T1000 (cell line): ENCODE data around the gene ZNF626.
"Not testable (repeated sequence)": the region's sequence is repeated elsewhere in the genome, so short reads cannot be mapped to it uniquely, and the experiment has no call there.

Experiments
- DNase-seq: peaks from one replicate; lab custom pipeline; 2025; ENCODE audit warnings: mixed read lengths; lab: John Stamatoyannopoulos, UW

The ZNF626 gene

DNA sequence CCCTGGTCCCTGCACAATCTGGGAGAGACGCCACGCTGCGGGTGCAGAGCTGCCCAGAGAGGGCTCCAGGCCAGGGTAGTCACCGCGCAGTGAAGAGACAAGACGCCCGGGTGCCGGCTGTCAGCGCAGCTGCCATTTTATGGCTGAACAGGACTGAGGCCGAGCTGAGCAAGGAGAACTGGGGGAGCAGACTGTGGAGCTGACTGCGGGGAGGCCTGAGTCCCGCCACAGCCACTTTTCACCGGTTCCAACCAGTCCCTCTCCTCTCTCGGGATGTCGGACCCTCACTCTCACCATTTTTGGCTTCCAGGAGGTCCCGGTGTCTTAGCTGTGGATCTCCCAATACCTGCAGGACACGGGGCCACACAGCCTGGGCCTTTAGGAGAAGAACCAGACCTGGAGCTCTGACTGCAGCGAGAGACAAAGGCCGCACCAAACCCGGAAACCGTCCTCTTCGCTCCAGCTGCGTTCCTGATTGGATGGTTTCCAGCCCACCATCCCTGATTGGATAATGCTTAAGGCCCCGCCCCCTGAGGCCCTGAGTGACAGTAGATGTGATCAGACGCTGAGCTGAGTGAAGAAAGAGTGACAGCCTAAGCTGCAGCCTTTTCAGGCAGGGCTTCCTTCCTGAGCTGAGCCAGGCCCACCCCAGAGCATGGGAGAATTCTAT lies at the start of gene ZNF626:
ZNF626 (minus strand) TSS at position 422 of the 670 bp plus-strand sequence; CDS start at position 297, 125 bp downstream.
- peak; percentile 83 for DNase-seq

DNA sequence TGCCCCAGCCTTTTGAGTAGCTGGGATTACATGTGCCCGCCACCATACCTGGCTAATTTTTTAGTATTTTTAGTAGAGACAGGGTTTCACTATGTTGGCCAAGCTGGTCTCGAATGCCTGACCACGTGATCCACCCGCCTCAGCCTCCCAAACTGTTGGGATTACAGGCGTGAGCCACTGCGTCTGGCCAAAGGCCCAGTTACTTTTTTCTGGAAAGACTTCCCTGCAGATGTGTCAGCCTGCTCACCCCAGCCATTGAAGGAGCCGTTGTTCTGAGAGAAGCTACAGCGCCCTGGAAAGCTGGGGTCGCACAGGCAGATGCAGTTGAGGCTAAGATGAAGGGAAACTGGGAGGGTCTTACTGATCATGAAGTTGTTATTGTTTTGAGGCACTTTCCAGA lies 7.9 kb upstream of the ZNF626 start:
- no peak for DNase-seq

DNA sequence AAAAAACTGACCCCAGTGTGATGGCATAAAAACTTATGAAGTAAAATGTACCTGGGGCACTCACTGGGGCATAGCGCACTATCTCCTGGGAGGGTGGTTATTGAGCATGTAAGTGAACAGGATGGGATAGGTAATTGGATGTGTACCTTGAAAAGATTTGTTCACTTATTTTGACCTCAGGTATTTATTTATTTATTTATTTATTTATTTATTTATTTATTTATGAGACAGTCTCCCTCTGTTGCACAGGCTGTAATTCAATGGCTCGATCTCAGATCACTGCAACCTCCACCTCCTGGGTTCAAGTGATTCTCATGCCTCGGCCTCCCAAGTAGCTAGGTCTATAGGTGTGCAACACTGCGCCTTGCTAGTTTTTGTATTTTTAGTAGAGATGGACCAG lies 5.9 kb upstream of the ZNF626 start:
- DNase-seq, result no peak

DNA sequence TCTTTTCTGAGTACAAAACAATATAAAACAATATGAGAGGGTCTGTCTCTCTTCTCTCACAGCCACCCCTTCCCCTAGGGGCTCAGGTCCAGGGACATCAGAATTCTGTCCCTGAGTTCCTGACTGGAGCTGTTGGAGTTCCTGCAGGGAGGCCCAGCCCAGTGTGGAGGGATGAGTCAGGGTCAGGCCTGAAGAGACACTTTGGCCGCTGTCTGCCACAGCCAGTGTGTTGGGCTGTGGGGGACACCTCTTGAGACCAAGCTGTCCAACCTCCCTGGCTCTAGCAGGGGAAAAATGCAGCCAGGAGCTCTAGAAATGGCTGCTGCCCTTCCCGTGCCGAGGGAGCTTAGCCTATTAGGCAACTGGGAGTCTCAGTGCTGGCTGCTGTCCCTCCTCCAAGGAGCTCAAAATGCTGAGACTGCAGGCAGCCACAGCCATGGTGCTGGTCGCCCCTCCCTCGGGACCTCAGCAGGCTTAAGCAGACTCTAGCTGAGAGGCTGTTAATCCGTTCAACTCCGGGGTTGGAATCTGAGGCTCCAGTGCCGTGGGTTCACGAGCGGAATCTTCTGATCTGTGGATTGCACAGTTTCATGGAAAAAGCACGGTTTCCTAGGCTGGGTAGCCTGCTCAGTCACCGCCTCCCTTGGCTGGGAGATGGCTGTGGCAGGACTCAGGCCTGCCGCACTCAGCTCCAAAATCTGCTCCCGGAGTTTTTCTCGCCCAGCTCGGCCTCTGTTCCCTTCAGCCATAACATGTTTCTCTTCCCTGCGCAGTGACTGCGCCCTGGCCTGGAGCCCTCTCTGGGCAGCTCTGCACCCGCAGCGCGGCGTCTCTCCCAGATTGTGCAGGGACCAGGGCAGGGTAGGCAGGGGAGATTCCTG lies 3.8 kb upstream of the ZNF626 start:
- DNase-seq, result no peak

DNA sequence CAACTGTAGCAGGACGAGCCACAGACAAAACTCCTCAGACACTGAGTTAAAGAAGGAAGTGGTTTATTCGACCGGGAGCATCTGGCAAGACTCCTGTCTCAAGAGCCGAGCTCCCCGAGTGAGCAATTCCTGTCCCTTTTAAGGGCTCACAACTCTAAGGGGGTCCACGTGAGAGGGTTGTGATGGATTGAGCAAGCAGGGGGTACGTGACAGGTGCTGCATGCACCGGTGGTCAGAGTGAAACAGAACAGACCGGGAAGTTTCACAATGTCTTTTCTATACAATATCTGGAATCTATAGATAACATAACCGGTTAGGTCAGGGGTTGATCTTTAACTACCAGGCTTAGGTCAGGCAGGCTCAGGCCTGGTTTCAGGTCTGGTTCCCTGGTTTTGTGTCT lies 3.1 kb upstream of the ZNF626 start:
- DNase-seq, result not testable (repeated sequence)

DNA sequence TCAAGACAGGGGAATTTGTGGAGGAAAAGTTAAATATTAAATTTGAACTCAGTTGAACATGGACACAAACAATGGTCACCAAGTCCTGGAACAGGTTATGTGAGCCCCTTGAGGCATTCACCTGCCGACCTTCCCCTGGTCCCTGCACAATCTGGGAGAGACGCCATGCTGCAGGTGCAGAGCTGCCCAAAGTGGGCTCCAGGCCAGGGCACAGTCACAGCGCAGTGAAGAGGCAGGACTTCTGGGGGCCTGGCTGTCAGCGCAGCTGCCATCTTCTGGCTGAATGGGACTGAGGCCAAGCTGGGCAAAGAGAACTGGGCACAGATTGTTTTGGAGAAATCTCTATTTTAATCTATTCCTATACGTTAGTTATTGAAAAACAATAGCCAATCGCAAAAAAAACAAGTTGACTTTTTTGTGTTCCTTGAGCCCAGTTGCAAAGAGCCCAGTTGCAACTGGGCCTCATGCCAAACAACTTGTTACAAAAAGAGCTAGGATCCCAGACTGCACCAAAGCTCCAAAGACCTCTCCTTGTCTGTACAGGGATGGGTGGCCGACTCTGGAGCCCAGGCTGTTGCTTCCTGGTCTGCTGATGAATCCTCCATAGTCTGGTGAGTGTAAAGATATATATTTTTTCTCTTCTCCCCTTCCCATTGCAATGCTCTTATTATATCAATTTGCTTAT lies 1.2 kb upstream of the ZNF626 start:
- no peak for DNase-seq

DNA sequence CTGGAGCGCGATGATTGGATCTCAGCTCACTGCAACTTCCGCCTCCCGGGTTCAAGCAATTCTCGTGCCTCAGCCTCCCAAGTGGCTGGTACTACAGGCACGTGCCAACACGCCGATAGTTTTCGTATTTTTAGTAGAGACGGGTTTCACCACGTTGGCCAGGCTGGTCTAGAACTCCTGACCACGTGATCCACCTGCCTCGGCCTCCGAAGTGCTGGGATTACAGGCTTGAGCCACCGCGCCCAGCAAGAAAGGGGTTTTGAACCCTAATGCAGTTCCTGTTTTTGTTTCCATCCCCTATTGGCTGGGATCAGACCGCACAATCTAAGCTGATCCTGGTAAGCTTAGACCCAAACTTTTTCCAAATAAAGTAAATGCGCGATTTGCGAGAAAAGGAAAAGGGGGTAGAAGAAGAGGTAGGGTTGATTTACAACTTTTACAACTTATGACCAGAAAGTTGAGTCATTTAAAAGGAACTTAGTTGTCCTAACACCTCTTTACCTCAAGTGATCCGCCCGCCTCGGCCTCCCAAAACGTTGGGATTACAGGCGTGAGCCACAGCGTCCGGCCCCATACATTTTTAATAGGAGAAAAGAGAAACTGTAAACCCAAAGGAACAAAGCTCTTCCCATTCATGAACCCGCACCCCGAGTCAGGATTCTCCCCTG lies 764 bp downstream of the ZNF626 start:
- no peak for DNase-seq

DNA sequence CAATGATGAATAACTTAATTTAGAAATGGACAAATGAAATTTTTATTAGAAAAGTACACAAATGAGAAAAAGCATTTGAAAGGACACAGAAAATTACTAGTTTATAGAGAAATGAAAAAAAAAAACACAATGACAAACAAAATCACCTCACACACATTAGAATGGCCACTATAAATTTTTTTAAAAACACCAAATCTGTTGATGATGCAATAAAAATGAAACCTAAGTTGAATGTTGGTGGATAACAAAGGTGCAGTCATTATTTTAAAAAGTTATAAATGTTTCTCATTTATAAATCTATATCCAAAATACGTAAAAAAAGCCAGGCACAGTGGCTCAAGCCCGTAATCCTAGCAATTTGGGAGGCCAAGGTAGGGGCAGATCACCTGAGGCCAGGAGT lies 20.8 kb downstream of the ZNF626 start:
- no peak for DNase-seq

DNA sequence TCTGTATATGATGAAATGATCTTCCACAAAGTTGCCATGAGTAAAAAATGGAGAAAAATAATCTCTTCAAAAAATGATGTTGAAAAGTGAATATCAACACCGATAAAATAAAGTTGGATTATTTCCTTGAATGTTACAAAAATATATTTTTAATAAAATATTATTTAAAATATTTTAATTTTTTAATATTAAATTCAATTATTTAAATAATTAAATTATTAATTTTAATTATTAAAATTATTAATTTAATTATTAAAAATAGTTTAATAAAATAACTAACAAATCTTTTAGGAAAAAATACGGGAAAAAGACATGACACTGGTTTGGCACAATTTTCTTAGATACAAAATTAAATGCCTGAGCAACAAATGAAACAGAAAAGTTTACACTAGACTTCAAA lies 21.3 kb downstream of the ZNF626 start:
- DNase-seq, result no peak

DNA sequence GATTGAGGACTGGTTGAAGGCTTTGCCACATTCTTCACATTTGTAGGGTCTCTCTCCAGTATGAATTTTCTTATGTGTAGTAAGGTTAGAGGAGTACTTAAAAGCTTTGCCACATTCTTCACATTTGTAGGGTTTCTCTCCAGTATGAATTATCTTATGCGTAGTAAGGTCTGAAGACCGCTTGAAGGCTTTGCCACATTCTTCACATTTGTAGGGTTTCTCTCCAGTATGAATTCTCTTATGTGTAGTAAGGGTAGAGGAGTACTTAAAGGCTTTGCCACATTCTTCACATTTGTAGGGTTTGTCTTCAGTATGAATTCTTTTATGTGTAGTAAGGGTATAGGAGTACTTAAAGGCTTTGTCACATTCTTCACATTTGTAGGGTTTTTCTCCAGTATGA lies 36.8 kb downstream of the ZNF626 start:
- not testable (repeated sequence) for DNase-seq

DNA sequence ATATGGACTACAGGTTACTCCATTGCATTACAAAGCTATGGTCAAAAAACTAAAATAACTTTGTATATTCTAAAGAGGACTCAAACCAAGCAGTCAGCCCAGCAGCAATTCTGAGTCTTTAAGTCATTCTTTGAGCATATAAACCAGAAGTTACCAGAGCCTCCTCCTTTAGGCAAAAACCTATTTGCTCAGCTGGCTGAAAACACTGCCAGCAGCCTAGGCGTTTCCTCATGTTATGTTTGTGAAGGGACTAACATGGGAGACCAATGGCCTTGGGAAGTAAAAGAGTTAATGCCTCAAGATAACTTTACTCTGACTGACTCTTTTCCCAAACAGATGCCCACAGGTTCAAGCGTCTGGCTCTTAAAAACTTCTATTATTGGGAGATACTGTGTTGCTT lies 45.3 kb downstream of the ZNF626 start:
- DNase-seq, result no peak

DNA sequence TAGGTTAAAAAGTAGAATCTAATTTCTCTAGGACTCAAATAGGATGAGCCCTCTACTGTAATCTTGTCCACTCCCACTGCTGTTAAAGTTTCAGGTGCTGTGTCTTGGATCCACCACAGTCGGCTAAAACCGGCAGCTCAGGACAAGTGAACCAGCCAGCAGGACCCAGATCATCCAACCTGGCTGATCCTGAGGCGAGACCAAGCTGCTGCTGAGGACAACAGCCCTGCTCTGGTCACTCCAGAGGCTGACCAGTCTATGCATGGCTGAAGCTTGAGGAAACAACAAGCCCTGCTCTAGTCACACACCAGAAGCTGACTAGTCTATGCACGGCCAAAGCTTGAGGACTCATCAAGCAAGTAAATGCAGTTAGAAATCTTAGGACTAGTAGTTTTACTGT lies 46.4 kb downstream of the ZNF626 start:
- not testable (repeated sequence) for DNase-seq

DNA sequence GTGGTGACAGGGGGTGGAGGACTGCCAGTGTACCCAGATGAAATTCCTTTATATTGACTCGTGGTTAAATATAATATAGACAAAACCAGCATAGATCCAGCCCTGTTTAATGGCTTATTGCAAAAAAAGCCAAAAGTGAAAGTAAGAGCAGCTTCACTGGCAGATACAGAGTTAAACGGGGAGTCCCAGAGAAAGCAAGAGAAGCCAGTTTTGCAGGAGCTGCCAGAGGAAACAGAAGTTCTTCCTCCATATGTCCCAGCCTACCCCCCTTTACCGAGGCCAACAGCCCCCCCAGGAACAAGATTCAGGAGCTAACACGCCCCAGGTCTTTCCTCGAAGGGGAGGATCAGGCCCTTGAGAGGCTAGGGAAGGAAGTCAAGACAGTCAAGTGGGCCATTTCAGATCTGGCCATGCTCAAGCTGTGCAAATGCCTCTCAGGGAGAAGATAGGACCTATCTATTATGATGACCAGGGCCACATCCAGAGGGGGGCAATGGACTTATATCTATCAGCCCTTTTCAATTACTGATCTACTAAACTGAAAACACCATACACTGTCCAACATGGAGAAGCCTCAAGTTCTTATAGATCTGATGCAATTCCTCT lies 48.6 kb downstream of the ZNF626 start:
- DNase-seq, result no peak

DNA sequence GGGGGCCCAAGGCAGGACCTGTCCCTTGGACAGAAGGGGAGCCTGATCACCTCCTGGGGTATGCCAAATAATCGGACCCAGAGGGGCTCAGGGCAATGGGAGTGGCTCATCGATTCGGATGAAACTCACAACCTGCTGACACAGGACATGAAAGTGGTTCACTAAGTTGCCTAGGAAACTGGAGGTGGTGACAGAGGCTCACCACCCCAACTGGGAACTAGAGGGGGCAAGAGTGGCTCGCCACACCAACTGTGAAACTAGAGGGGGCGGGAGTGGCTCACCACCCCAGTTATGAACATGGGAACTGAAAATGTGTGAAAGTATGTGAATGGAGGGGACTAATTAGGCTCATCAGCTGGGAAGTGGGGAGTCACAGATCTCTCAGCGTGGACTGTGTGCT lies 49.5 kb downstream of the ZNF626 start:
- no peak for DNase-seq

DNA sequence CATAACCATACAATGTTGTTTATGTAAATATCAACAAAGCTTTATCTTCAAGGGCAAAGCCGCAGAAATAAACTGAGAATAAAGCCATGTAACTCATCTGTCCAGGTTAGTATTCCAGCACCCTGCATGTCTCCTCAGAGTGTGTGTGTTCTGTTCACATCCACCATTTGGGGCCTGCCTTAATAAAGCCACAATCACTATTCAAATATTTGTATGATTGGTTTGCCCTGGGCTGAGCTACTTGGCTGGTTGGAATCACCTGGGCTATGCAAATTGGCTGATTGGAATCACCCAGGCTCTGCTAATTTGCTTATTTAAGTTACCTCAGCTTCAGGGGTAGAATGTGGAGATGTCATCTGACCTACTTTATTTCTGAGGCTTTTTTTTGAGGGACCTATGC lies 53.4 kb downstream of the ZNF626 start:
- DNase-seq, result no peak
